Sigmoid colon (tissue), 7 donors: ENCODE data around the gene RPS6KL1. TPM values are rescaled to one million over a fixed set of nuclear protein-coding genes. Genes with fewer than 3 reads are reported as not detected.

Source experiments
- DNase-seq: peaks from one replicate; pipeline ENCODE4 v3.0.0-alpha.2; 2019
- H3K27ac ChIP-seq, 4 donors: fragments of 200-600 bp; sonication (generic); one replicate each; pipeline ENCODE4 v1.5.1; 2016 to 2019; ENCODE audit warnings: mild to moderate bottlenecking in 1 of 4
- H3K27me3 ChIP-seq, 3 donors: fragments of 200-600 bp; sonication (generic); one replicate each; pipeline ENCODE4 v1.5.1; 2019; ENCODE audit warnings: mild to moderate bottlenecking in 1 of 3
- H3K36me3 ChIP-seq, 4 donors: fragments of 200-600 bp; sonication (generic); one replicate each; pipeline ENCODE4 v1.5.1; 2016 to 2019
- H3K4me1 ChIP-seq, 4 donors: fragments of 200-600 bp; sonication (generic); one replicate each; pipeline ENCODE4 v1.5.1; 2017 to 2019
- H3K4me3 ChIP-seq, 4 donors: fragments of 200-600 bp; sonication (generic); one replicate each; pipeline ENCODE4 v1.5.1; 2017 to 2019; ENCODE audit warnings: mild to moderate bottlenecking in 2 of 4, moderate library complexity in 1 of 4
- H3K9me3 ChIP-seq, 4 donors: fragments of 200-600 bp in 3 of 4; sonication (generic) in 3 of 4; one replicate each; pipeline versions ENCODE4 v1.5.1 to v1.6.1; 2013 to 2019
- CTCF ChIP-seq, 4 experiments: fragments of 450-650 bp in 3 of 4; fragments of 200-600 bp in 1 of 4; IDR thresholded peaks; one replicate each; pipeline ENCODE4 v1.5.1; 2016 to 2019; ENCODE audit warnings: antibody characterized with exemption in 4 of 4, mild to moderate bottlenecking in 3 of 4, moderate library complexity in 2 of 4
- EP300 ChIP-seq, 4 donors: sonication (generic); formaldehyde crosslinking; IDR thresholded peaks; one replicate each; pipeline ENCODE4 v1.6.1; 2017; ENCODE audit warnings: antibody characterized with exemption in 4 of 4
- POLR2A ChIP-seq, 2 donors: fragments of 450-650 bp; IDR thresholded peaks; one replicate each; pipeline ENCODE4 v1.6.1; 2016; ENCODE audit warnings: antibody characterized with exemption in 2 of 2, mild to moderate bottlenecking in 2 of 2, moderate library complexity in 2 of 2
- POLR2AphosphoS5 ChIP-seq, 4 donors: sonication (generic); formaldehyde crosslinking; IDR thresholded peaks; one replicate each; pipeline ENCODE4 v1.6.1; 2017; ENCODE audit warnings: antibody characterized with exemption in 4 of 4
- whole genome bisulfite sequencing, 2 donors: extraction: QIAGEN DNeasy Blood & Tissue Kit; methylation state at CpG; one replicate each; pipeline ENCODE4 v1.1.7; 2013; 5-methylcytosine and 5-hydroxymethylcytosine counted together
- intact Hi-C: fragments of 100-400 bp; cut with DNase I; formaldehyde crosslinking; loops from one replicate; pipeline ENCODE4 v1.15.1; 2023
- polyA plus RNA-seq, 3 donors: library from polyadenylated mRNA; stranded (reverse); fragments of 200-250 nt; gene quantifications; one replicate each; pipeline ENCODE4 v1.2.3, GENCODE V29; 2013
- total RNA-seq, 4 donors: library from RNA; depleted of rRNA; stranded (reverse); fragments of >200 nt; gene quantifications; one replicate each; pipeline ENCODE4 v1.1.0, GENCODE V29; 2016
- donor health status: healthy with polysubstance abuse.
- donor health status: Bipolar disorder and iron deficiency.
- donor health status: healthy.

Gene RPS6KL1
- total and polyA plus RNA-seq, 7 donors: 1.8 to 11.1 (median 4.6) TPM

- no peaks in the 10 kb centered on the region for H3K27me3 ChIP-seq
- whole genome bisulfite sequencing, 2 donors: 87 to 89% methylated on average over 4 of the region's 4 CpGs
- intact Hi-C loops: no loop called here
- DNase-seq: no peak
- TF ChIP-seq EP300 (IDR thresholded peaks at IDR 0.05) (no peak), POLR2AphosphoS5 (IDR thresholded peaks at IDR 0.05) (no peak), POLR2A (IDR thresholded peaks at IDR 0.05) (no peak), CTCF (IDR thresholded peaks at IDR 0.05) (no peak)
- no peaks in the 10 kb centered on the region for H3K9me3 ChIP-seq
- H3K4me3 ChIP-seq: no peak overlapping the region
- peaks cover 0 to 2% (median under 1%) of the 10 kb centered on the region in 4 donors for H3K4me1 ChIP-seq
- H3K36me3 ChIP-seq: no peaks in the 10 kb centered on the region
- no peak overlapping the region for H3K27ac ChIP-seq
Observed at GRCh38 chr14:74960736-74961135, 37.7 kb upstream of the RPS6KL1 start.

GRCh38 chr14:74959596-74960180 lies 36.6 kb upstream of the RPS6KL1 start:
- no peaks in the 10 kb centered on the region for H3K9me3 ChIP-seq
- H3K4me1 ChIP-seq: peaks cover 0 to 12% (median 9%) of the 10 kb centered on the region in 4 donors
- no peak for DNase-seq
- no peak overlapping the region for H3K4me3 ChIP-seq
- intact Hi-C loops: no loop called here
- H3K27ac ChIP-seq: no peak overlapping the region
- H3K36me3 ChIP-seq: no peaks in the 10 kb centered on the region
- TF ChIP-seq EP300 (IDR thresholded peaks at IDR 0.05) (no peak), POLR2AphosphoS5 (IDR thresholded peaks at IDR 0.05) (no peak), CTCF (IDR thresholded peaks at IDR 0.05) (no peak), POLR2A (IDR thresholded peaks at IDR 0.05) (no peak)
- peaks cover 0 to 1% (median 0%) of the 10 kb centered on the region in 3 donors for H3K27me3 ChIP-seq
- WGBS, 2 donors: 88% methylated on average over 5 of the region's 5 CpGs

GRCh38 chr14:74956280-74957072 lies 33.4 kb upstream of the RPS6KL1 start:
- no peak for TF ChIP-seq EP300 (IDR thresholded peaks at IDR 0.05)
- TF ChIP-seq CTCF (IDR thresholded peaks at IDR 0.05): no peak
- no peak for TF ChIP-seq POLR2A (IDR thresholded peaks at IDR 0.05)
- no peak for TF ChIP-seq POLR2AphosphoS5 (IDR thresholded peaks at IDR 0.05)
- intact Hi-C loops: no loop called here
- Histone ChIP-seq H3K36me3 (no peaks in the 10 kb centered on the region), H3K4me1 (peaks cover 0 to 17% (median 14%) of the 10 kb centered on the region in 4 donors), H3K27ac (no peak overlapping the region), H3K4me3 (no peak overlapping the region), H3K9me3 (no peaks in the 10 kb centered on the region), H3K27me3 (peaks cover 0 to 29% (median 0%) of the 10 kb centered on the region in 3 donors)
- DNase-seq: no peak
- WGBS, 2 donors: 90 to 94% methylated on average over 24 of the region's 24 CpGs

GRCh38 chr14:74956027-74956279 lies 32.9 kb upstream of the RPS6KL1 start:
- peaks cover 0 to 35% (median 0%) of the 10 kb centered on the region in 3 donors for H3K27me3 ChIP-seq
- peaks cover 0 to 19% (median 15%) of the 10 kb centered on the region in 4 donors for H3K4me1 ChIP-seq
- 78 to 87% methylated on average over 9 of the region's 9 CpGs for WGBS, 2 donors
- peak overlapping the region in 3 of 4 donors; percentile 47 to 52 (median 47) for H3K4me3 ChIP-seq
- TF ChIP-seq EP300 (IDR thresholded peaks at IDR 0.05): no peak
- TF ChIP-seq CTCF (IDR thresholded peaks at IDR 0.05): no peak
- no peak for TF ChIP-seq POLR2A (IDR thresholded peaks at IDR 0.05)
- TF ChIP-seq POLR2AphosphoS5 (IDR thresholded peaks at IDR 0.05): no peak
- no peaks in the 10 kb centered on the region for H3K36me3 ChIP-seq
- no peak for DNase-seq
- H3K9me3 ChIP-seq: no peaks in the 10 kb centered on the region
- intact Hi-C loops: no loop called here
- H3K27ac ChIP-seq: peak overlapping the region in 2 of 4 donors; percentile 24 to 29
